ENCODE data around the gene CHRNB2. TPM values are rescaled to one million over a fixed set of nuclear protein-coding genes. Genes with fewer than 3 reads are reported as not detected.
A peak's percentile ranks its signal among the peaks of the same experiment; 100 is the strongest.

CHRNB2 gene
- total RNA-seq, 1 donor, result under 0.01 TPM

- H3K27me3 ChIP-seq (ENCODE audit: insufficient read depth, low read length), result no peaks in the 10 kb centered on the region
- no peak for DNase-seq (ENCODE audit: insufficient read length, low spot score, missing footprints)
These were observed 42.1 kb downstream of the CHRNB2 start for GRCh38 chr1:154609398-154610380.

GRCh38 chr1:154611150-154611862, 43.7 kb downstream of the CHRNB2 start:
- Histone ChIP-seq H2AFZ (ENCODE audit: low read length) (no peak overlapping the region), H3K27ac (ENCODE audit: low read depth, low read length) (no peak overlapping the region), H3K79me2 (ENCODE audit: insufficient read depth, low read length) (peaks cover 88% of the 10 kb centered on the region), H3K27me3 (ENCODE audit: insufficient read depth, low read length) (no peaks in the 10 kb centered on the region), H3K36me3 (ENCODE audit: insufficient read depth, low read length) (no peaks in the 10 kb centered on the region), H3K9me3 (ENCODE audit: low read depth, low read length) (no peaks in the 10 kb centered on the region), H3K4me1 (ENCODE audit: insufficient read depth, low read length) (peaks cover 21% of the 10 kb centered on the region), H4K20me1 (ENCODE audit: insufficient read depth, low read length) (peaks cover 35% of the 10 kb centered on the region), H3K4me2 (ENCODE audit: insufficient read depth, low read length) (no peak overlapping the region), H3K4me3 (ENCODE audit: insufficient read depth, low read length) (no peak overlapping the region)
- DNase-seq (ENCODE audit: insufficient read length, low spot score, missing footprints), result no peak
- no peak for TF ChIP-seq CTCF (IDR thresholded peaks at IDR 0.05; ENCODE audit: extremely low read depth, low read depth, low read length)

More at GRCh38 chr1:154609398-154610380, 42.1 kb downstream of the CHRNB2 start:
- no peak overlapping the region for H2AFZ ChIP-seq (ENCODE audit: low read length)
- H3K27ac ChIP-seq (ENCODE audit: low read depth, low read length), result peak overlapping the region; percentile 87
- no peaks in the 10 kb centered on the region for H3K9me3 ChIP-seq (ENCODE audit: low read depth, low read length)
- no peak for TF ChIP-seq CTCF (IDR thresholded peaks at IDR 0.05; ENCODE audit: extremely low read depth, low read depth, low read length)
- peak overlapping the region; percentile 94 for H3K4me2 ChIP-seq (ENCODE audit: insufficient read depth, low read length)
- H3K4me3 ChIP-seq (ENCODE audit: insufficient read depth, low read length), result no peak overlapping the region
- no peaks in the 10 kb centered on the region for H3K36me3 ChIP-seq (ENCODE audit: insufficient read depth, low read length)
- H3K4me1 ChIP-seq (ENCODE audit: insufficient read depth, low read length), result peaks cover 19% of the 10 kb centered on the region
- peaks cover 88% of the 10 kb centered on the region for H3K79me2 ChIP-seq (ENCODE audit: insufficient read depth, low read length)
- H4K20me1 ChIP-seq (ENCODE audit: insufficient read depth, low read length), result peaks cover 33% of the 10 kb centered on the region

DNA sequence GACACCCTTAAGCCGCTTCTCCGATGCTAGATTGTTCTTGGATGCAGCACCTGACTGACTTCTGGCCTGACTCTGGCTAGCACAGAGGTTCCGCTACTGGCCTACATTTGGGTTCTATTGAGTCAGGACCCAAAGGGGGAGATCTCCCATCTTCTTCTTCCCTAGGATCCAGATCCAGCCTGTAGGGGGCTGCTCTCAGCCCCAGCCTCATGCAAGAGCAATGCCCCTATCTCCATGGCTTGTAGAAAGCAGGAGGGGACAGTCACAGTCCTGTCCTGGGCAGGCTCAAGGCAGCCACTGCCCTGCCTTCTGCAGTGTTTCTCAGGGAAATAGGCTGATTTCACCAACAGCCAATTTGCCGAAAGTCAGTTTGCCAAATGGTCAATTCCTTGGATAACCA, 46.7 kb downstream of the CHRNB2 start:
- Histone ChIP-seq H3K4me2 (ENCODE audit: insufficient read depth, low read length) (no peak overlapping the region), H3K79me2 (ENCODE audit: insufficient read depth, low read length) (peaks cover 91% of the 10 kb centered on the region), H3K36me3 (ENCODE audit: insufficient read depth, low read length) (no peaks in the 10 kb centered on the region), H3K4me3 (ENCODE audit: insufficient read depth, low read length) (no peak overlapping the region), H2AFZ (ENCODE audit: low read length) (no peak overlapping the region), H3K27ac (ENCODE audit: low read depth, low read length) (no peak overlapping the region), H4K20me1 (ENCODE audit: insufficient read depth, low read length) (peaks cover 53% of the 10 kb centered on the region), H3K9me3 (ENCODE audit: low read depth, low read length) (no peaks in the 10 kb centered on the region), H3K27me3 (ENCODE audit: insufficient read depth, low read length) (no peaks in the 10 kb centered on the region), H3K4me1 (ENCODE audit: insufficient read depth, low read length) (peaks cover 9% of the 10 kb centered on the region)
- no peak for TF ChIP-seq CTCF (IDR thresholded peaks at IDR 0.05; ENCODE audit: extremely low read depth, low read depth, low read length)
- no peak for DNase-seq (ENCODE audit: insufficient read length, low spot score, missing footprints)

DNA sequence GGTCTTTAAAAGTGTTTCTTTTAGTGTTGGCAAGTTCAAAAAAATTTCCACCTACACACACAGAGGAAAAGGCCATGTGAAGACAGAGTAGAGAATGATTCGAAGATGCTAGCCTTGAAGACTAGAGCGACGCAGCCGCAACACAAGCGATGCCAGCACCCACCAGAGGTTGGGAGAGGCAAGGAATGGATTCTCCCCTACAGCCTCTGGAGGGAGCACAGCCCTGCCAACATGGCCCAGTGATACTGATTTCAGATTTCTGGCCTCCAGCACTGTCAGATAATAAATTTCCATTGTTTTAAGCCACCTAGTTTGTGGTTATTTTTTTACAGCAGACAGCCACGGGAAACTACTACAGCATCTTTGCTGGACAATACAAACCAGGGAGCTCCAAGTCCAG, 47.3 kb downstream of the CHRNB2 start:
- H3K9me3 ChIP-seq (ENCODE audit: low read depth, low read length), result no peaks in the 10 kb centered on the region

More for the DNA sequence above, 47.3 kb downstream of the CHRNB2 start:
- Histone ChIP-seq H3K36me3 (ENCODE audit: insufficient read depth, low read length) (no peaks in the 10 kb centered on the region), H3K4me2 (ENCODE audit: insufficient read depth, low read length) (no peak overlapping the region), H3K27ac (ENCODE audit: low read depth, low read length) (no peak overlapping the region), H3K79me2 (ENCODE audit: insufficient read depth, low read length) (peaks cover 91% of the 10 kb centered on the region), H2AFZ (ENCODE audit: low read length) (no peak overlapping the region), H3K4me3 (ENCODE audit: insufficient read depth, low read length) (no peak overlapping the region), H4K20me1 (ENCODE audit: insufficient read depth, low read length) (peaks cover 53% of the 10 kb centered on the region), H3K4me1 (ENCODE audit: insufficient read depth, low read length) (peaks cover 5% of the 10 kb centered on the region), H3K27me3 (ENCODE audit: insufficient read depth, low read length) (no peaks in the 10 kb centered on the region)
- no peak for DNase-seq (ENCODE audit: insufficient read length, low spot score, missing footprints)
- no peak for TF ChIP-seq CTCF (IDR thresholded peaks at IDR 0.05; ENCODE audit: extremely low read depth, low read depth, low read length)

All from osteoblast (primary cell).